Measurements from ENCODE around the gene ACSL5. TPM values are rescaled to one million over a fixed set of nuclear protein-coding genes. Genes with fewer than 3 reads are reported as not detected.

ACSL5 gene
- total and polyA plus RNA-seq, 2 experiments from 2014 or later = not detected

- TF ChIP-seq ZNF462 (CRISPR knock-in tag; IDR thresholded peaks at IDR 0.05) (no peak), ZNF114 (CRISPR knock-in tag; IDR thresholded peaks at IDR 0.05) (no peak), ZNF331 (CRISPR knock-in tag; IDR thresholded peaks at IDR 0.05; ENCODE audit: low read depth) (no peak), NANOG (IDR thresholded peaks at IDR 0.05; ENCODE audit: borderline replicate concordance) (no peak), ETS1 (IDR thresholded peaks at IDR 0.05) (no peak), EZH2phosphoT487 (IDR thresholded peaks at IDR 0.05; ENCODE audit: unreplicated experiment) (no peak), REST (IDR thresholded peaks at IDR 0.05; ENCODE audit: unreplicated experiment) (no peak), STAT1 (IDR thresholded peaks at IDR 0.05; ENCODE audit: unreplicated experiment) (no peak), POLR2AphosphoS5 (IDR thresholded peaks at IDR 0.05; ENCODE audit: low read depth) (no peak), JUNB (IDR thresholded peaks at IDR 0.05; ENCODE audit: unreplicated experiment) (no peak)
Measured at GRCh38 chr10:112330162-112330561, 43.8 kb upstream of the ACSL5 start (continued).

Measured in GM23338 (cell line).